ENCODE data around the gene PCGF3. TPM values are rescaled to one million over a fixed set of nuclear protein-coding genes. Genes with fewer than 3 reads are reported as not detected.

The PCGF3 gene
- total and polyA plus RNA-seq, 3 donors from 2014 or later: 37.3 to 84.8 (median 84.2) TPM

- Histone ChIP-seq H3K27ac (peak overlapping the region; percentile 85 to 91), H3K4me3 (peak overlapping the region; percentile 94 to 95), H3K9me3 (no peaks in the 10 kb centered on the region), H3K27me3 (no peaks in the 10 kb centered on the region), H3K36me3 (ENCODE audit: low read depth, missing control alignments) (no peaks in the 10 kb centered on the region), H3K4me1 (peaks cover 23% of the 10 kb centered on the region)
- TF ChIP-seq CTCF (IDR thresholded peaks at IDR 0.05) (no peak), POLR2A (IDR thresholded peaks at IDR 0.05) (peak; percentile 95)
- WGBS, 2 donors: 0 to 1% methylated on average over 2 to 53 of the region's 57 CpGs
- intact Hi-C loops (cut with DNase I; ENCODE audit: low total_unique reads): no loop called here
- DNase-seq: peak; percentile 99
These were observed 76.0 kb downstream of the PCGF3 start for GRCh38 chr4:781493-782216.

- Histone ChIP-seq H3K36me3 (ENCODE audit: low read depth, missing control alignments) (no peaks in the 10 kb centered on the region), H3K9me3 (no peaks in the 10 kb centered on the region), H3K27me3 (no peaks in the 10 kb centered on the region), H3K4me1 (peaks cover 23% of the 10 kb centered on the region), H3K4me3 (no peak overlapping the region), H3K27ac (no peak overlapping the region)
- intact Hi-C loops (cut with DNase I; ENCODE audit: low total_unique reads): no loop called here
- DNase-seq: no peak
- TF ChIP-seq POLR2A (IDR thresholded peaks at IDR 0.05) (no peak), CTCF (IDR thresholded peaks at IDR 0.05) (no peak)
- WGBS, 2 donors: 53 to 55% methylated on average over 53 to 57 of the region's 57 CpGs
These were observed 79.0 kb downstream of the PCGF3 start for GRCh38 chr4:784401-785331.

- intact Hi-C loops (cut with DNase I; ENCODE audit: low total_unique reads): no loop called here
- Histone ChIP-seq H3K27me3 (no peaks in the 10 kb centered on the region), H3K4me3 (peak overlapping the region; percentile 44 to 54), H3K4me1 (peaks cover 17% of the 10 kb centered on the region), H3K36me3 (ENCODE audit: low read depth, missing control alignments) (no peaks in the 10 kb centered on the region), H3K9me3 (no peaks in the 10 kb centered on the region), H3K27ac (peak overlapping the region in 1 of 2 donors; percentile 50)
- WGBS, 2 donors: 17 to 25% methylated on average over 33 to 55 of the region's 57 CpGs
- DNase-seq: no peak
- TF ChIP-seq CTCF (IDR thresholded peaks at IDR 0.05) (no peak), POLR2A (IDR thresholded peaks at IDR 0.05) (no peak)
These were observed 79.9 kb downstream of the PCGF3 start for GRCh38 chr4:785332-786073.

GRCh38 chr4:786074-786741 is 80.6 kb downstream of the PCGF3 start:
- H3K36me3 ChIP-seq (ENCODE audit: low read depth, missing control alignments): no peaks in the 10 kb centered on the region
- WGBS, 2 donors: 4% methylated on average over 68 of the region's 72 CpGs; no CpG with 5 or more reads in 1 of the 2 donors
- H3K4me3 ChIP-seq: peak overlapping the region; percentile 44 to 54
- DNase-seq: no peak
- TF ChIP-seq CTCF (IDR thresholded peaks at IDR 0.05) (no peak), POLR2A (IDR thresholded peaks at IDR 0.05) (no peak)
- intact Hi-C loops (cut with DNase I; ENCODE audit: low total_unique reads): no loop called here
- no peaks in the 10 kb centered on the region for H3K27me3 ChIP-seq
- H3K27ac ChIP-seq: peak overlapping the region; percentile 31 to 50
- H3K4me1 ChIP-seq: peaks cover 15% of the 10 kb centered on the region
- no peaks in the 10 kb centered on the region for H3K9me3 ChIP-seq

Measured in testis (tissue), 3 donors.